ENCODE results near the gene PGGHG. TPM values are rescaled to one million over a fixed set of nuclear protein-coding genes. Genes with fewer than 3 reads are reported as not detected.
A peak's percentile ranks its signal among the peaks of the same experiment; 100 is the strongest.

The PGGHG gene
- total and polyA plus RNA-seq, 2 of the 13 experiments (the other 11 are each of a cell fraction or from before 2014, with no cell fraction given), result 5.9 to 14.8 TPM

DNA sequence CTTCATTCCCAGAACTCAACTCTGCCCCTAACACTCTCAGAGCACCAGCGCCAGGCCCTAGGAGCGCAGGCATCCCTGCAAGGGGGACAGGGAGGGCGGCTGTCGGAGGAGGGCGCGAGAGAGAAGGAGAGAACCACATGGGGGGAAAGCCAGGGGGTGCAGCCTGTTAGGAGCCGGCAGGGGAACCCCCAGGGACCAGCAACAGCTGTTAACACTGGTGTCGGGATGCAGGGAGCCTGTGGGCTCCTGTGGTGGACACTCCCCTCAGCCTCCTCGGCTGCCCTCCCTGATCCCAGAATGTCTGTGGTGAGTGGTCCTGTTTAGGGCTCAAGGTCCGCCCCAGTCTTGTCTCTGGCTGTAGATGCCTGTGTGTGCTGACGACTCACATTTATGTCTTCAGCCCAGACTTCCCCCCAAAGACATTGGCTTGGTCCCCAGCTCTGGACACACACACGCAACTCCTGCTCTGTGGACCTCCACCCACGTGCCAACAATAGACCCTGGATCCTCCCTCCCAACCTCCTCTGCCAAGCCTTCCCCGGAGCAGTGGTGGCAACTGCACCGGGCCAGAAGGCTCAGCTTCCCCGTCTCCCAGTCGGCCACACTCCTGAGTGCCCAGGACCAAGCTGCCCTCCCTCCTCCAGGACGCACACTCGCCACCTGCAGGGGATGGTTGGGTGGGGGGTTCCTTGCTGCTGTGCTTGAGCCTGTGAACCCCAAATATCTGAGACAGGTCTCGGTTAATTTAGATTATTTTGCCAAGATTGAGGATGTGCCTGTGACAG, 11.2 kb downstream of the PGGHG start (continued):
- TF ChIP-seq, protein P1, sequence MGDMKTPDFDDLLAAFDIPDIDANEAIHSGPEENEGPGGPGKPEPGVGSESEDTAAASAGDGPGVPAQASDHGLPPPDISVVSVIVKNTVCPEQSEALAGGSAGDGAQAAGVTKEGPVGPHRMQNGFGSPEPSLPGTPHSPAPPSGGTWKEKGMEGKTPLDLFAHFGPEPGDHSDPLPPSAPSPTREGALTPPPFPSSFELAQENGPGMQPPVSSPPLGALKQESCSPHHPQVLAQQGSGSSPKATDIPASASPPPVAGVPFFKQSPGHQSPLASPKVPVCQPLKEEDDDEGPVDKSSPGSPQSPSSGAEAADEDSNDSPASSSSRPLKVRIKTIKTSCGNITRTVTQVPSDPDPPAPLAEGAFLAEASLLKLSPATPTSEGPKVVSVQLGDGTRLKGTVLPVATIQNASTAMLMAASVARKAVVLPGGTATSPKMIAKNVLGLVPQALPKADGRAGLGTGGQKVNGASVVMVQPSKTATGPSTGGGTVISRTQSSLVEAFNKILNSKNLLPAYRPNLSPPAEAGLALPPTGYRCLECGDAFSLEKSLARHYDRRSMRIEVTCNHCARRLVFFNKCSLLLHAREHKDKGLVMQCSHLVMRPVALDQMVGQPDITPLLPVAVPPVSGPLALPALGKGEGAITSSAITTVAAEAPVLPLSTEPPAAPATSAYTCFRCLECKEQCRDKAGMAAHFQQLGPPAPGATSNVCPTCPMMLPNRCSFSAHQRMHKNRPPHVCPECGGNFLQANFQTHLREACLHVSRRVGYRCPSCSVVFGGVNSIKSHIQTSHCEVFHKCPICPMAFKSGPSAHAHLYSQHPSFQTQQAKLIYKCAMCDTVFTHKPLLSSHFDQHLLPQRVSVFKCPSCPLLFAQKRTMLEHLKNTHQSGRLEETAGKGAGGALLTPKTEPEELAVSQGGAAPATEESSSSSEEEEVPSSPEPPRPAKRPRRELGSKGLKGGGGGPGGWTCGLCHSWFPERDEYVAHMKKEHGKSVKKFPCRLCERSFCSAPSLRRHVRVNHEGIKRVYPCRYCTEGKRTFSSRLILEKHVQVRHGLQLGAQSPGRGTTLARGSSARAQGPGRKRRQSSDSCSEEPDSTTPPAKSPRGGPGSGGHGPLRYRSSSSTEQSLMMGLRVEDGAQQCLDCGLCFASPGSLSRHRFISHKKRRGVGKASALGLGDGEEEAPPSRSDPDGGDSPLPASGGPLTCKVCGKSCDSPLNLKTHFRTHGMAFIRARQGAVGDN (CRISPR knock-in tag; IDR thresholded peaks at IDR 0.05), result 0 out of 2 replicates have a peak, but pooled peaks have one; percentile 8

DNA sequence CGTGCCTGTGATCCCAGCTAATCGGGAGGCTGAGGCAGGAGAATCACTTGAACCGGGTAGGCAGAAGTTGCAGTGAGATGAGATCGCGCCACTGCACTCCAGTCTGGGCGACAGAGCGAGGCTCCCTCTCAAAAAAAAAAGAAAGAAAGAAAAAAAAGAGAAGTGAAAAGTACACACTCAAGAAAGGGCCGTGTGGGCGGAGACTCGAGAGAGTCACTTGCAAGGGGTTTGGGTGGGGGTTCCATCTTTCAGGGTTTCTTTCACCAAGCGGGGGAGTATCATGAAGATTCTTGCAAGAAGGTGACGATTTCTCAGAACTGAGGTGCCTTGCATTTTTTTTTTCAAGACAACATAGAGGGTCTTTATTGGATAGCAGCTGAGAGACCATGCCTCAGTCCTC, 14.4 kb downstream of the PGGHG start:
- WGBS (ENCODE audit: low lambda C conversion rate), result 90% methylated on average over 11 of the region's 12 CpGs

More for the DNA sequence above, 14.4 kb downstream of the PGGHG start:
- CTCF ChIA-PET (ENCODE audit: low intra/inter-chr PET ratio, low total read pairs), result no interaction called here
- Histone ChIP-seq H3K4me1 (ENCODE audit: insufficient read depth, low read length) (peaks cover 57% of the 10 kb centered on the region), H3K4me3 (replicated peaks in 1 of 3; ENCODE audit: insufficient read depth in 1 of 3, low read depth in 2 of 3, low read length in 3 of 3) (no peak overlapping the region), H3K27me3 (ENCODE audit: control insufficient read depth in 1 of 2, insufficient read depth in 2 of 2, low read length in 2 of 2) (peaks cover 1 to 12% of the 10 kb centered on the region in 2 experiments; a peak in 4 of 5 replicates), H3K4me2 (ENCODE audit: low read depth, low read length) (no peak overlapping the region), H3K9ac (ENCODE audit: insufficient read depth, low read depth, low read length) (no peak overlapping the region), H3K27ac (ENCODE audit: extremely low read length, insufficient read depth, low read length) (no peak overlapping the region), H3K9me3 (ENCODE audit: low read length) (no peaks in the 10 kb centered on the region), H4K20me1 (ENCODE audit: insufficient read depth, low read length) (no peaks in the 10 kb centered on the region), H2AFZ (ENCODE audit: low read length) (no peak overlapping the region), H3K36me3 (replicated peaks in 1 of 2; ENCODE audit: control insufficient read depth in 1 of 2, insufficient read depth in 2 of 2, low read length in 2 of 2) (no peaks in the 10 kb centered on the region), H3K79me2 (ENCODE audit: insufficient read depth, low read length) (no peaks in the 10 kb centered on the region)
- FAIRE-seq (no peak), DNase-seq (ENCODE audit: low spot score) (no peak), ATAC-seq (no peak)
- no TSS peak for BruUV-seq (replicated peaks)
- POLR2A ChIA-PET, result no interaction called here
- intact Hi-C loops (cut with micrococcal nuclease; ENCODE audit: unreplicated experiment), result no loop called here
- in situ Hi-C loops (cut with HindIII; ENCODE audit: extremely low pct_ligation_motif_present, low pct_unique_long_range_greater_than_20kb), result loop anchor here (5.0 kb wide), 1 partner anchor 64 kb away; the partner anchor contains the start of gene B4GALNT4
- TF ChIP-seq, protein P2, sequence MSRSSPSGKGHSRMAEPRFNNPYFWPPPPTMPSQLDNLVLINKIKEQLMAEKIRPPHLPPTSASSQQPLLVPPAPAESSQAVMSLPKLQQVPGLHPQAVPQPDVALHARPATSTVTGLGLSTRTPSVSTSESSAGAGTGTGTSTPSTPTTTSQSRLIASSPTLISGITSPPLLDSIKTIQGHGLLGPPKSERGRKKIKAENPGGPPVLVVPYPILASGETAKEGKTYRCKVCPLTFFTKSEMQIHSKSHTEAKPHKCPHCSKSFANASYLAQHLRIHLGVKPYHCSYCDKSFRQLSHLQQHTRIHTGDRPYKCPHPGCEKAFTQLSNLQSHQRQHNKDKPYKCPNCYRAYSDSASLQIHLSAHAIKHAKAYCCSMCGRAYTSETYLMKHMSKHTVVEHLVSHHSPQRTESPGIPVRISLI (CRISPR knock-in tag; IDR thresholded peaks at IDR 0.05; ENCODE audit: borderline replicate concordance), result no peak
- TF ChIP-seq, protein P3, sequence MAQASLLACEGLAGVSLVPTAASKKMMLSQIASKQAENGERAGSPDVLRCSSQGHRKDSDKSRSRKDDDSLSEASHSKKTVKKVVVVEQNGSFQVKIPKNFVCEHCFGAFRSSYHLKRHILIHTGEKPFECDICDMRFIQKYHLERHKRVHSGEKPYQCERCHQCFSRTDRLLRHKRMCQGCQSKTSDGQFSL (CRISPR knock-in tag; IDR thresholded peaks at IDR 0.05), result no peak
- no peak for TF ChIP-seq ZIK1 (CRISPR knock-in tag; IDR thresholded peaks at IDR 0.05; ENCODE audit: borderline replicate concordance, low read depth)
- TF ChIP-seq ZNF703 (CRISPR knock-in tag; IDR thresholded peaks at IDR 0.05; ENCODE audit: borderline replicate concordance), result no peak
- no peak for TF ChIP-seq MZF1 (CRISPR knock-in tag; IDR thresholded peaks at IDR 0.05; ENCODE audit: borderline replicate concordance)
- TF ChIP-seq, protein P4, sequence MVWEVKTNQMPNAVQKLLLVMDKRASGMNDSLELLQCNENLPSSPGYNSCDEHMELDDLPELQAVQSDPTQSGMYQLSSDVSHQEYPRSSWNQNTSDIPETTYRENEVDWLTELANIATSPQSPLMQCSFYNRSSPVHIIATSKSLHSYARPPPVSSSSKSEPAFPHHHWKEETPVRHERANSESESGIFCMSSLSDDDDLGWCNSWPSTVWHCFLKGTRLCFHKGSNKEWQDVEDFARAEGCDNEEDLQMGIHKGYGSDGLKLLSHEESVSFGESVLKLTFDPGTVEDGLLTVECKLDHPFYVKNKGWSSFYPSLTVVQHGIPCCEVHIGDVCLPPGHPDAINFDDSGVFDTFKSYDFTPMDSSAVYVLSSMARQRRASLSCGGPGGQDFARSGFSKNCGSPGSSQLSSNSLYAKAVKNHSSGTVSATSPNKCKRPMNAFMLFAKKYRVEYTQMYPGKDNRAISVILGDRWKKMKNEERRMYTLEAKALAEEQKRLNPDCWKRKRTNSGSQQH (CRISPR knock-in tag; IDR thresholded peaks at IDR 0.05; ENCODE audit: low read depth), result no peak
